Hepatocyte (in vitro differentiated cells): ENCODE results near the gene CRABP2. TPM values are rescaled to one million over a fixed set of nuclear protein-coding genes. Genes with fewer than 3 reads are reported as not detected.

Experiments used
- DNase-seq: peaks from one replicate; pipeline ENCODE4 v3.0.0-alpha.2; 2016; ENCODE audit warnings: low spot score
- H2AFZ ChIP-seq: fragments of 200-600 bp; sonication (generic); 2 replicates; pipeline ENCODE4 v1.6.0; 2016; ENCODE audit warnings: antibody characterized with exemption, mild to moderate bottlenecking
- H3K27ac ChIP-seq: fragments of 200-600 bp; sonication (generic); 2 replicates; pipeline ENCODE4 v1.5.1; 2016; ENCODE audit warnings: mild to moderate bottlenecking
- H3K27me3 ChIP-seq: fragments of 200-600 bp; sonication (generic); 2 replicates; pipeline ENCODE4 v1.6.1; 2016
- H3K36me3 ChIP-seq: fragments of 200-600 bp; sonication (generic); replicated peaks from 2 replicates; pipeline ENCODE4 v1.5.1; 2016; ENCODE audit warnings: low read depth; ENCODE audit not compliant: insufficient read depth
- H3K4me1 ChIP-seq: fragments of 200-600 bp; sonication (generic); 2 replicates; pipeline ENCODE4 v1.5.1; 2016; ENCODE audit warnings: mild to moderate bottlenecking, moderate library complexity; ENCODE audit not compliant: insufficient read depth
- H3K4me2 ChIP-seq: fragments of 200-600 bp; sonication (generic); 2 replicates; pipeline ENCODE4 v1.6.0; 2016
- H3K4me3 ChIP-seq: fragments of 200-600 bp; sonication (generic); 2 replicates; pipeline ENCODE4 v1.5.1; 2016; ENCODE audit warnings: mild to moderate bottlenecking
- H3K79me2 ChIP-seq: fragments of 200-600 bp; sonication (generic); 2 replicates; pipeline ENCODE4 v1.6.0; 2017; ENCODE audit warnings: mild to moderate bottlenecking
- H3K9me2 ChIP-seq: fragments of 200-600 bp; sonication (generic); replicated peaks from 2 replicates; pipeline ENCODE4 v1.6.0; 2017; ENCODE audit warnings: mild to moderate bottlenecking; ENCODE audit not compliant: insufficient read depth
- H3K9me3 ChIP-seq: fragments of 200-600 bp; sonication (generic); 2 replicates; pipeline ENCODE4 v1.5.1; 2016; ENCODE audit warnings: low read depth, mild to moderate bottlenecking
- H4K20me1 ChIP-seq: fragments of 200-600 bp; sonication (generic); 2 replicates; pipeline ENCODE4 v1.6.0; 2016; ENCODE audit warnings: mild to moderate bottlenecking; ENCODE audit not compliant: insufficient read depth, poor library complexity, severe bottlenecking
- EZH2 ChIP-seq: fragments of 200-600 bp; sonication (generic); IDR thresholded peaks from 2 replicates; pipeline ENCODE4 v1.6.1; 2016; ENCODE audit warnings: antibody characterized with exemption, mild to moderate bottlenecking, borderline replicate concordance
- EZH2phosphoT487 ChIP-seq: fragments of 200-600 bp; sonication (generic); IDR thresholded peaks from one replicate; pipeline ENCODE4 v1.6.1; 2018; ENCODE audit warnings: antibody characterized with exemption, mild to moderate bottlenecking, low read depth, moderate library complexity; ENCODE audit not compliant: unreplicated experiment, severe bottlenecking
- WGBS: methylation state at CpG from one replicate; pipeline ENCODE4 v1.1.6; 2016; ENCODE audit warnings: low lambda C conversion rate; ENCODE audit errors: missing lambda C conversion rate; 5-methylcytosine and 5-hydroxymethylcytosine counted together
- polyA plus RNA-seq: library from polyadenylated mRNA; unstranded; fragments of >200 nt; fragmentation: Nextera tagmentation; extraction: Ambion mirVana; gene quantifications from 2 replicates; pipeline ENCODE4 v1.2.1, GENCODE V29; 2016
- total RNA-seq: library from RNA; depleted of rRNA; stranded (reverse); fragments of >200 nt; gene quantifications from 2 replicates; pipeline ENCODE4 v1.2.3, GENCODE V29; 2014
- TF ChIP-seq, protein P1 (sequence below): fragments of 200-600 bp; sonication (generic); IDR thresholded peaks from 2 replicates; pipeline ENCODE4 v1.5.1; 2016; ENCODE audit warnings: antibody characterized with exemption, mild to moderate bottlenecking; ENCODE audit not compliant: poor library complexity

The CRABP2 gene
- total and polyA plus RNA-seq, 2 experiments from 2014 or later, result 93.5 to 171 TPM

DNA sequence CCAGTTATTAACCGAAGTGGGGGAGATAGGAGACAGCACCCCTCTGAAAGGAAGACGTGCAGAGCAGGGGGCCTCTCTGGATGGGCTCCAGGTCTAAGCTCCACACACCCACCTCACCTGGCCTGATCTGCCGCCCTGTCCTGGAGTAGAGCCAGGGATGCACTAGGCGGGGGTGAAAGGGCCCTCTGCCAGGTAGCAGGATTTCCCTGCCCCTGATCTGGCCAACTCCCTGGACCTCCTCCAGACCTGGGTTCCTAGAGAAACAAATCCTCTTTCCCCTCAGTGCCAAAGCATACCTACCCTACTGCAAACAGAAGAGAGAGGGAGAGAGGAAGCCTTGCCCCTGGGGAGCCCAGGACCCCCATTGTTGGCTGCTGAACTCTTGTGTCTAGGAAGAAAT lies 2.0 kb downstream of the CRABP2 start:
- Histone ChIP-seq H3K9me3 (no peaks in the 10 kb centered on the region), H4K20me1 (peaks cover 6% of the 10 kb centered on the region), H3K4me1 (peaks cover 54% of the 10 kb centered on the region), H2AFZ (no peak overlapping the region), H3K4me2 (peak overlapping the region; percentile 92), H3K27ac (peak overlapping the region; percentile 97), H3K79me2 (peaks cover 34% of the 10 kb centered on the region), H3K36me3 (no peaks in the 10 kb centered on the region), H3K9me2 (no peaks in the 10 kb centered on the region), H3K27me3 (no peaks in the 10 kb centered on the region), H3K4me3 (peak overlapping the region; percentile 17)
- TF ChIP-seq EZH2phosphoT487, result no peak
- no peak for TF ChIP-seq EZH2
- TF ChIP-seq, protein P1, sequence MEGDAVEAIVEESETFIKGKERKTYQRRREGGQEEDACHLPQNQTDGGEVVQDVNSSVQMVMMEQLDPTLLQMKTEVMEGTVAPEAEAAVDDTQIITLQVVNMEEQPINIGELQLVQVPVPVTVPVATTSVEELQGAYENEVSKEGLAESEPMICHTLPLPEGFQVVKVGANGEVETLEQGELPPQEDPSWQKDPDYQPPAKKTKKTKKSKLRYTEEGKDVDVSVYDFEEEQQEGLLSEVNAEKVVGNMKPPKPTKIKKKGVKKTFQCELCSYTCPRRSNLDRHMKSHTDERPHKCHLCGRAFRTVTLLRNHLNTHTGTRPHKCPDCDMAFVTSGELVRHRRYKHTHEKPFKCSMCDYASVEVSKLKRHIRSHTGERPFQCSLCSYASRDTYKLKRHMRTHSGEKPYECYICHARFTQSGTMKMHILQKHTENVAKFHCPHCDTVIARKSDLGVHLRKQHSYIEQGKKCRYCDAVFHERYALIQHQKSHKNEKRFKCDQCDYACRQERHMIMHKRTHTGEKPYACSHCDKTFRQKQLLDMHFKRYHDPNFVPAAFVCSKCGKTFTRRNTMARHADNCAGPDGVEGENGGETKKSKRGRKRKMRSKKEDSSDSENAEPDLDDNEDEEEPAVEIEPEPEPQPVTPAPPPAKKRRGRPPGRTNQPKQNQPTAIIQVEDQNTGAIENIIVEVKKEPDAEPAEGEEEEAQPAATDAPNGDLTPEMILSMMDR, result no peak
- no peak for DNase-seq
- WGBS, result 61% methylated on average over 4 of the region's 4 CpGs

- Histone ChIP-seq H3K36me3 (no peaks in the 10 kb centered on the region), H4K20me1 (peaks cover 6% of the 10 kb centered on the region), H3K9me2 (no peaks in the 10 kb centered on the region), H3K79me2 (peaks cover 34% of the 10 kb centered on the region), H3K27ac (no peak overlapping the region), H3K4me3 (no peak overlapping the region), H3K9me3 (no peaks in the 10 kb centered on the region), H3K27me3 (no peaks in the 10 kb centered on the region), H3K4me1 (peaks cover 30% of the 10 kb centered on the region), H3K4me2 (peak overlapping the region; percentile 92), H2AFZ (no peak overlapping the region)
- no peak for DNase-seq
- TF ChIP-seq, protein P1, result no peak
- TF ChIP-seq EZH2 (no peak), EZH2phosphoT487 (no peak)
- 61% methylated on average over 8 of the region's 8 CpGs for WGBS
Observed at GRCh38 chr1:156700736-156701531, 4.4 kb downstream of the CRABP2 start.

DNA sequence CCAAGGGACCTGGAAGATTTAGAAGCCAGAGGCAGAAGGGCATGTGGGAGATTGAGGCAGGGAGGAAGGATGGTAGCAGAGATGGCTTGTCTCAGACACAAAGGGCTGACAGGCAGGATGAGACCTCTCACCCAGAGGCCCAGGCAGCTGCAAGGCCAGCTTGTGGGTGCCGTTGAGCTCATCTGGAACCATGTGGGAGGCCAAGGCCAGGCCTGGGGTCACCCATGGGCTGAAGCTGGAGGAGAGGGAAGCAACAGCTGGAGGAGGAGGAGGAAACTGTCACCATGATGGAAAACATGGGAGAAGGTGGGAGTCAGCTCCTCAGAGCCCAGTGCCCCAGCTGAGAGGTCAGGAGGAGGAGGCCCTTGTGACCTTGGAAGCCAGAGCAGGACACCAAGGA lies 6.4 kb downstream of the CRABP2 start:
- TF ChIP-seq, protein P1, result no peak
- H3K79me2 ChIP-seq, result peaks cover 23% of the 10 kb centered on the region
- peaks cover 20% of the 10 kb centered on the region for H3K4me1 ChIP-seq
- no peak overlapping the region for H2AFZ ChIP-seq
- no peak overlapping the region for H3K4me3 ChIP-seq
- no peak for DNase-seq
- H3K36me3 ChIP-seq, result no peaks in the 10 kb centered on the region
- H3K9me2 ChIP-seq, result no peaks in the 10 kb centered on the region
- peaks cover 6% of the 10 kb centered on the region for H4K20me1 ChIP-seq
- H3K27me3 ChIP-seq, result no peaks in the 10 kb centered on the region
- no peak overlapping the region for H3K27ac ChIP-seq
- WGBS, result 100% methylated on average over 1 of the region's 1 CpG
- no peak overlapping the region for H3K4me2 ChIP-seq
- no peaks in the 10 kb centered on the region for H3K9me3 ChIP-seq
